GM12891 (cell line): ENCODE results near the gene IP6K1.
A peak's percentile ranks its signal among the peaks of the same experiment; 100 is the strongest.
"Not testable (repeated sequence)": the region's sequence is repeated elsewhere in the genome, so short reads cannot be mapped to it uniquely, and the experiment has no call there.

Experiments
- DNase-seq: peaks from one replicate; pipeline ENCODE4 v3.0.0; 2011; ENCODE audit warnings: low spot score; ENCODE audit not compliant: insufficient read length
- FAIRE-seq: peaks from 2 replicates; lab custom pipeline; 2011; peaks lifted over from hg19 to GRCh38; lab: Jason Lieb, UNC
- PAX5 ChIP-seq: IDR thresholded peaks from 2 replicates; pipeline ENCODE4 v1.6.1; 2011; ENCODE audit warnings: low read length, moderate library complexity, mild to moderate bottlenecking; ENCODE audit not compliant: insufficient read depth, severe bottlenecking
- POLR2A ChIP-seq: IDR thresholded peaks from 2 replicates; pipeline ENCODE4 v1.6.1; 2011; ENCODE audit warnings: low read depth, low read length, control low read depth
- POLR2AphosphoS5 ChIP-seq: IDR thresholded peaks from 2 replicates; pipeline ENCODE4 v1.6.1; 2011; ENCODE audit warnings: low read depth, low read length, control low read depth
- POU2F2 ChIP-seq: IDR thresholded peaks from 2 replicates; pipeline ENCODE4 v1.6.1; 2011; ENCODE audit warnings: low read depth, mild to moderate bottlenecking, control low read depth, low read length, moderate library complexity
- SPI1 ChIP-seq: IDR thresholded peaks from 2 replicates; pipeline ENCODE4 v1.6.1; 2011; ENCODE audit warnings: low read depth, low read length, control low read depth
- TAF1 ChIP-seq: IDR thresholded peaks from 2 replicates; pipeline ENCODE4 v1.6.1; 2011; ENCODE audit warnings: low read depth, low read length, control low read depth

Gene IP6K1

DNA sequence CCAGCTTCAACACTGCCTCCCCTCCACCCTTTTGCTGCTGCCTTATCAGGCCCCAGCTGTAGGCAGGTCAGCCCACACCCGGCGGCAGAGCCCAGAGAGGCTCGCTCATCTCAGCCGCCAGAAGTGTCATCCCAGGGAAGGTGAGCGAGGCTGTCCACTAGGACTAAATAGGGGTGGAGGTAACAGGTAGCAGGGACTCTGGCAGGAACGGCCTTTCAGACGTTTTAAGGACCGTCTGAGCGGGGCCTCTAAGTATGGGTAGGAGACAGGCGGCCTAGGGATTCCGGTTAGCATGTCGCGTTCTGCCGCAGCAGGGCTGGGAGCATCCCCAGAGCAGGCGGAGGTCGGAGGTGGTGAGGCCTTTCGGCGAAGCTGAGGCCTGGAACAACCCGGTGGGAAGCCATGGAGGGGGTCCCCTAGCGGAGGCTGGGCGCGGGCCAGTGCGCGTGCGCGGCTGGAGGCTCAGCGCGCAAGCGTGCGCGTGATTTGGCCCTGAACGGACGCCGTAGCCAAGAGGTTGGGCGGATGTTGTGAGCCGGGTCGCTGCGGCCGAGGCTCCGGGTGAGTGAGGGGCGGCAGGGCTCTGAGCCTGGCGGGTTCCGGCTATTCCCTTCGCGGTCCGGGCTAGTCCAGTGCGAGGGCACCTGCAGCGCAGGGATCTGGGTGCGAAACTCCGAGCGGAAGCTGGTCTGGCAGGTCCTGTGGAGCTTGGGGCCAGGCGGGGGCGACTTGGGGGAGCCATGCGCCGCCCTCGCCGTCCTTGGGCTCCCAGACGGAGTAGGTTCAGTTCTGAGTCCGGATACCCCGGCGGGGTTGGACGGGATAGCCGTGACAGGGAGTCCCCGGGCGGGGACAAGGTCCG lies 97.1 kb downstream of the IP6K1 start, which contains the start of the genes MST1 and RNF123:
MST1 (minus strand) TSS at position 429 of the 862 bp plus-strand sequence. CDS start 783 bp downstream, outside the sequence.
RNF123 (plus strand) TSS at position 512 of the 862 bp plus-strand sequence. CDS start 1,609 bp downstream, outside the sequence.
- FAIRE-seq (peak; percentile 78), DNase-seq (peak; percentile 98)
- TF ChIP-seq POU2F2 (0 out of 2 replicates have a peak, but pooled peaks have one; percentile 47), POLR2AphosphoS5 (no peak), SPI1 (no peak), POLR2A (peak; percentile 63), TAF1 (peak; percentile 66; the same call in 1 of the 2 replicates), PAX5 (no peak)

DNA sequence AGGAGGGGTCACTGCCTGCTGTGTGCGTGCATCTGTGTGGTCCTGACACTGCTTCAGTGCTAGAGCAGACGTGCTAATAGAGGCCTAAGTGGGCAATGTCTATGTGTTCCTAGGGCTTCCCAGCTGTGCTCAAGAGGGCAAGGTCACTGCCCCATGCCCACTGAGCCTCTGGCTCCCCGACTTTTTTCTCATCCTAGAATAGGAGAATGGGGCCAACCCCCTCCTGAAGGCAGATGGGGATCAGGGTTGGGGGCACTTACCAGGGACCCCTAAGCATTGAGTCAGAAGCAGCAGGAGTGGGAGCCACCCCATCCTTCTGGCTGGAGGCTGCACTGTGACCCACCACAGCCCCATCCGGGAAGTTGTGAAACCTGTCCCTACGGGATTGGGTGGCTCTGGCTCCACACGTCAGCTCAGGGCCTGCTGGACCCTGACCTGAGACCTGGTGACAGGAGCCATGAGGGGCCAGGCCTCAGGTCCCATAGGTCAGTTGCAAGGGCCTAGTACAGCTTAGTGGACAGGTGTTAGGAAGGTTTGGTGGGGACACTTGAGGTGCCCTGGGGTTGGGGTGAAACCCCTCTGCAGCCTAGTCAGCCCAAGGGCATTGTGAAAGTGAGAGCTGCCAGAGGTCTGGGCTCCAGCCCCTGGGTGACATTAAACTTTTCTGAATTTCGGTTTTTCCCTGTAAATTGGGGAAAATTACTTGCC lies 97.8 kb downstream of the IP6K1 start:
- FAIRE-seq, DNase-seq: not testable (repeated sequence)

DNA sequence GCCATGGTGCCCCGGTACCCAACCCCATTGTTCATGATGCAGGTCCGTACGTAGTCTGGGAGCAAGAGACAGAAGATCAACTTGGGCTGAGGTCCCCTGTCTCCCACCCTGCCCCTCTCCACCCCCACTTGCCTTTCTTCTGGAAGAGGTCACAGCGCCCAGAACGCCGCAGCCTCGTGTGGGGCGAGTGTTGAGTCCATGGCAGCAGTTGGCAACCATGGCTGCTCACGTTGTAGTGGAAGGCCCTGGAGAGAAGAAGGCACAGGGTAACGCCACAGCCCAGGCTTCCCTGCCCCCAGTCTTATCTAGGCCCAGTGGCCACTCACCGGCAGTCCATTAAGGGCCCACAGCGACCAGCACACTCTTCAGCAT lies 98.9 kb downstream of the IP6K1 start:
- FAIRE-seq, result not testable (repeated sequence)

DNA sequence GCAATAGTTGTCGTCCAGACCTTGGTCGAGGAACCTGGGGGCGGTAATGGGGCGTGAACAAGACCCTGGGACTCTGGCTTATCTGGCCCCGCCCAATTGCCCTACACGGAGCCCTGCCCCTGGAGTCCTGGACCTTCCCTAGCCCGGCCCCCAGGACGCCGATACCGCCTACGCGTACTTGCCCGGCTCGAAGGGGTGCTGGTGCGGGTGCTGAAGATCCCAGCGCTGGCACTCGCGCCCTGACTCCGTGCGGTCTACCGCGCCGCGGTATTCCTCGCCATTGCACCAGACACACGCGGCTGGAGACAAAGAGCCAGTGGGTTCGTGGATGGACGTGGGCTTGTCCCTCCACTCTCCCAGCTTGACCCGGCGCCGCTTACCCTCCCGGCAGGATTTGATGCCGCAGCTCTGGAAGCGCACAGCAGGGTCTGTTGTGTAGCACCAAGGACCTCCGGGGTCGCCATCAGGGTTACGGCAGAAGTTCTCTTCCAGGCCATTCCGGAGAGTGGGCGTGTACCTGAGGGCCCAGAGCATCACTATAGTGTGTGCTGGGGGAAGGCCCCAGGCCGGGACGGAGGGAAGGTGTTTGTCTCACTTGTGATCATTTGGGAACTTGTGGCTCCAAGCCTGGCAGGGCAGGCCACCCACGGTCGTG lies 99.4 kb downstream of the IP6K1 start:
- not testable (repeated sequence) for DNase-seq, FAIRE-seq

More for the DNA sequence above, 98.9 kb downstream of the IP6K1 start:
- DNase-seq, result not testable (repeated sequence)

DNA sequence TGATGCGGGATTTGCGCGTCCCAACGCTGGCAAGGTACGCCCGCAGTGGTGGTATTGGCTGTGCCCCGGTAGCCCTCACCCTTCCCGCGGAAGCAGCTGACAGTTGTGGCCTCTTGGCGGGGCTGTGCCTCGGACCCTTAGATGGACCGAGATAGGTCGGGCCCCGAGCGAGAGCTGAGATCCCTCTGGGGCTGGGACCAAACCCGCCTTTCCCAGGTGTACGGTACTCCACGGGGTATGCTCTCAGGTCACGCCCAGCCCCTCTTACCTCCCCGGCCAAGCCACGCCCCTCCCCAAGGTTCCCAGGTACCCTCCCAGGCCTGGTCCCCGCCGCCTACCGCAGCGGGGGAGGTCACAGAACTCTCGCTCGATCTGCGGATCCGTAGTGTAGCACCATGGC lies 100.0 kb downstream of the IP6K1 start:
- FAIRE-seq, result not testable (repeated sequence)

DNA sequence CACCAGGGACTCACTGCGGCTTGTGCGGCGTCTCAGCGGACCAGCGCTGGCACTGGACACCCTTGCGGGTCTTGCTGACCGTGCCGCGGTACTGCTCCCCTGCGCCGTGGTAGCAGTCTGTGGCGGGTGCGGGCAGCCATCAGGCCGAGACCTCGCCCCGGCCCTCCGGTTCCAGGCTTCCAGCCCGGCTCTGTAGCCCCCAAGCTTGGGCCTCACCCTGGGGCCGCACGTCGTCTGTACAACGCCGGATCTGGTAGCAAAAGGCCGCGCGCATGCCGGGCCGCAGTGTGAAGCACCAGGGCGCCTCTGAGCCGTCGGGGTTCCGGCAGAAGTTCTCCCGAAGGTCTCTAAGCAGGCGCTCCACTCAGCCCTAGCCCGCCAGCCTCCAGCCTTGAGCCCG lies 100.5 kb downstream of the IP6K1 start:
- FAIRE-seq, result not testable (repeated sequence)

More for the DNA sequence above, 100.0 kb downstream of the IP6K1 start:
- not testable (repeated sequence) for DNase-seq

DNA sequence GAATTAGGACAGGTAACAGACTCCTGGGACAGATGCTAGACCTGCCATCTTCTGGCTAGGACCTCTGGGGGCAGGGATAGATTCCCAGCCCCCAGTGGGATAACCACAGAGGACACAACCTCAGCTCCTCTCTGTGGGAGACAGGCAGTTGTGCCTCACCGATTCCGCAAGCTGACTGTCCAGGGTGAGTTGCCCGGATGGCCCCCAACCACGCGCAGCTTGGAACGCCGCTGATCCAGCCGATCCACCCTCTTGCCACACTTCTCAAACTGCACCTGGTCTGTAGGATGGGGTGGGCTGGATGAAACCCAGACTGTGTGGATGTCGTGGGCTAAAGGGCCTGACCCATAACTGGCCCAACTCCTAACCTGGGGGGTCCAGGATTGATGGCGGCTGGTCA lies 101.2 kb downstream of the IP6K1 start:
- not testable (repeated sequence) for FAIRE-seq, DNase-seq

More for the DNA sequence above, 100.5 kb downstream of the IP6K1 start:
- DNase-seq, result not testable (repeated sequence)

DNA sequence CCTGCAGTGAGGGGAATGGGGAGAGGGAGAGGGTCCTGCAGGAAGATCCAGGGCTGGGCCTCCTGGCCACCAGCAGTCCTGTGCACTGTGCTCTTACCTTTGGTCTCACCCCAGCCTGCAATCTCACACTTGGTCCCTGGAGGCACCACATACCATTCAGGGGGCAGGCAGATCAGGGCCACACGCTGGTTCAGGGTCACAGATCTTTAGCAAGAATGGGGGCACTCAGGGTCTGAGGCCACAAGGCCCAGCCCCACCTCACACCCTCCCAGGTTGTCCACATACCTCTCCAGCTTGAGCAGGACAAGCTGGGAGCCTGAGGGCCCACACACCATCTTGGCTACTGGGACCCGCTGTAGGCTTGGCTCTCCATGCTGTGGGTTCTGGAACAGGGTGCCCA lies 101.9 kb downstream of the IP6K1 start:
- not testable (repeated sequence) for FAIRE-seq, DNase-seq

DNA sequence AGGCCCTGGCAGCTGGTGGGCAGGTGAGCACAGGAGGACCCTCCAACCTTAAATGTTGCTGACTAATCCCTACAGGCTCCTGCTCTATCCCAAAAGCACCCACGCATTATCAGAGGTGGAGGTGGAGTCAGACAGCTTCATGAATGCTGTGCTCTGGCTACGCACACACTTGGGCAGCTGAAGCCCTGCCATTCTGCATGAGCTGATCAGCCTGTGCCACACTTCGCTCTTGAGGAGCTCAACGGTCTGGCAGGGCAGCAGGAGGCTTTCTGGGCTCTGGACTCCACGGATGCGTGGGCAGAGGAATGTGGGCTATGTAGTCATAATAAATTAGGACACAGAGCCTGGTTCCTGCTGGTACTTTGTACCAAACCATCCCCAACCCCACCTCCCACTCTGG lies 103.2 kb downstream of the IP6K1 start:
- TF ChIP-seq PAX5 (no peak), TAF1 (no peak), SPI1 (no peak), POLR2A (no peak), POLR2AphosphoS5 (no peak), POU2F2 (no peak)
- FAIRE-seq (no peak), DNase-seq (no peak)

DNA sequence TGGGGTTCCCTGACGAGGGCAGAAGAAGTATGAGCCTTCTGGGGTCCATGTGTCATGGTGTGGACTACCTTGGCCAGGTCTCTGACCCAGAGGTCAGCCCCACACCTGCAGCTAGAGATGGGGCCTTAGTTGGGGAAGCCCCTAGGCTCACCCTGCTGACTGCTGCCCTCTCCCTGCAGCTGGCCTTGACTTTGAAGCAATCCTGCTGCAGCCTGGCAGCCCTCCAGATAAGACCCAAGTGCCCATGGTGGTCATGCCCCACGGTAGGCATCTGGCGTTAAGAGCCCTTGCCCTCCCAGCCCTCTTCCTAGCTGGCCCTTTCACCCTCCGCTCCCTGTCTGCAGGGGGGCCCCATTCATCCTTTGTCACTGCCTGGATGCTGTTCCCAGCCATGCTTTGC lies 104.8 kb downstream of the IP6K1 start:
- TF ChIP-seq TAF1 (no peak), POLR2A (no peak), PAX5 (no peak), POLR2AphosphoS5 (no peak), SPI1 (no peak), POU2F2 (no peak)
- no peak for FAIRE-seq

DNA sequence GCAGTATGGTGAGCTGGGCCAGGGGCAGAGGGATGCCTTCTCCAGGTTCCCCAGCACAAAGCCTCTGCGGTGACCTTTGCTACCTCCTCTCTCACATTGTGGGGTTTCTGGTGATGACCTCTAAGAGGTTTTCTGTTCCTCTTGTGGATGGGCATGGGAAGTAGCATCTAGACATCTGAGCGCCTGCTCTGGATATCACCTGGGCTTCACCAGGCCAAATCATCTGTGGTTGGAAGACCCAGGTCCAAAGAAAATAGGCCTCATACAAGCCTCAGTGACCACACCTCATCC lies 105.2 kb downstream of the IP6K1 start:
- TF ChIP-seq POU2F2 (no peak), TAF1 (no peak), POLR2A (no peak), PAX5 (no peak), SPI1 (no peak), POLR2AphosphoS5 (no peak)
- FAIRE-seq, result no peak
- no peak for DNase-seq

More for the DNA sequence above, 104.8 kb downstream of the IP6K1 start:
- DNase-seq, result no peak
